ENCODE data around the gene TMEM259.

Gene TMEM259

GRCh38 chr19:1055886-1056620 is 35.1 kb upstream of the TMEM259 start:
- no peak for DNase-seq (ENCODE audit: low read depth in 1 of 2, low spot score in 1 of 2)

GRCh38 chr19:1055028-1055425 is 34.1 kb upstream of the TMEM259 start:
- no peak for DNase-seq (ENCODE audit: low read depth in 1 of 2, low spot score in 1 of 2)

GRCh38 chr19:1054102-1055027 is 33.4 kb upstream of the TMEM259 start:
- DNase-seq (ENCODE audit: low read depth in 1 of 2, low spot score in 1 of 2): no peak

- no peak for DNase-seq (ENCODE audit: low read depth in 1 of 2, low spot score in 1 of 2)
These were observed 32.5 kb upstream of the TMEM259 start for GRCh38 chr19:1053176-1054101.

GRCh38 chr19:1052349-1052975 is 31.5 kb upstream of the TMEM259 start:
- DNase-seq (ENCODE audit: low read depth in 1 of 2, low spot score in 1 of 2): no peak

- DNase-seq (ENCODE audit: low read depth in 1 of 2, low spot score in 1 of 2): no peak
These were observed 30.9 kb upstream of the TMEM259 start for GRCh38 chr19:1051791-1052190.

GRCh38 chr19:1050989-1051788 is 30.3 kb upstream of the TMEM259 start:
- DNase-seq (ENCODE audit: low read depth in 1 of 2, low spot score in 1 of 2): no peak

GRCh38 chr19:1049800-1050199 is 28.9 kb upstream of the TMEM259 start:
- DNase-seq (ENCODE audit: low read depth in 1 of 2, low spot score in 1 of 2): no peak

GRCh38 chr19:1049106-1049505 is 28.2 kb upstream of the TMEM259 start:
- DNase-seq (ENCODE audit: low read depth in 1 of 2, low spot score in 1 of 2): no peak

- no peak for DNase-seq (ENCODE audit: low read depth in 1 of 2, low spot score in 1 of 2)
These were observed 26.8 kb upstream of the TMEM259 start for GRCh38 chr19:1047696-1048147.

GRCh38 chr19:1046836-1047695 is 26.1 kb upstream of the TMEM259 start:
- no peak for DNase-seq (ENCODE audit: low read depth in 1 of 2, low spot score in 1 of 2)

GRCh38 chr19:1046117-1046626 is 25.2 kb upstream of the TMEM259 start:
- DNase-seq (ENCODE audit: low read depth in 1 of 2, low spot score in 1 of 2): no peak

- no peak for DNase-seq (ENCODE audit: low read depth in 1 of 2, low spot score in 1 of 2)
These were observed 24.3 kb upstream of the TMEM259 start for GRCh38 chr19:1045247-1045603.

GRCh38 chr19:1042689-1043511 is 22.0 kb upstream of the TMEM259 start:
- no peak for DNase-seq (ENCODE audit: low read depth in 1 of 2, low spot score in 1 of 2)

GRCh38 chr19:1041835-1042685 is 21.1 kb upstream of the TMEM259 start:
- no peak for DNase-seq (ENCODE audit: low read depth in 1 of 2, low spot score in 1 of 2)

- no peak for DNase-seq (ENCODE audit: low read depth in 1 of 2, low spot score in 1 of 2)
These were observed 20.4 kb upstream of the TMEM259 start for GRCh38 chr19:1041272-1041834.

Data from activated T-helper 1 cell treated with anti-CD3 and anti-CD28 coated beads, Interleukin-2, amount 50 U/mL, for 16 hours (primary cell).